ENCODE data around the gene ITGAD. TPM values are rescaled to one million over a fixed set of nuclear protein-coding genes. Genes with fewer than 3 reads are reported as not detected.
A peak's percentile ranks its signal among the peaks of the same experiment; 100 is the strongest.

Gene ITGAD
- total RNA-seq, 2 experiments from 2014 or later: not detected

DNA sequence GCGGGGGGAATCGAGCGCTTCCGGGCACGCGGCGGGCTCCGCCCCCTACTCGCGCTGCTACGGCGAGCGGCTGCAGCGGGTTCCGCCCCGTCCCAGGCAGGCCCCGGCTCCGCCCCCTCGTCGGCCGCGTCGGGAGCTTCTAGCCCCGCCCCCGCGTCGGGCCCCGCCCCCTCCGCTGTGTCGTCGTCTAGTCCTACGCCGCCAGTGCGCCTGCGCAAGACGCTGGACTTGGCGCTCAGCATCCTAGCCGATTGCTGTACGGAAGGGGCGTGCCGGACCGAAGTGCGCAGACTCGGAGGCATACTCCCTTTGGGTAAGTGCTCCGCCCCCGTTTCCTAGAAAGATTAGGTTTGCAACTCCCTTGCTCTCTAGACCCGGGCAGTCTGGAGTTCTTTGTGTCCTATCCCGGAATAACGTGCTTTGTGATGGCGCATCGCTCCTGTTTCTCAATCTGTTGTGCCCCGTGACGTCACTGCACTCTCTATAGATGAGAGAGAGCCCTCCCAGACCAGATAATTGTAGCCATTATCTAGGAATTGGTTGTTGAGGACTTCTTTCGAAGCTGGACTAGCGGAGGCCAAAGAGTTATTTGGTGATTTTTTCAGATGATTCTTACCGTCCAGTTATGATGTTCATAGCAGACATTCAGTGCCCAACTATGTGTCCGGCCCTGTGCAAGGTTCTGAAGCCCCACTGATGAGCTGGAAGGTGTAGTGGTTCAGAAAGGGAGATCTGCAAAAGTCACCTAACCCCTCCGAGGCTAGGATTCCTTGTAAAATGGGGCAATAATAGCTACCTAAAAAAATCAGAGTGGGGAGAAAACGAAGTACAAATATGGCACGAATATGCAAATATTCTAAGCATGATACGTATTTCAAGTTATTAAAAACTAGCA lies 66.8 kb downstream of the ITGAD start:
- H3K4me1 Mint-ChIP-seq (ENCODE audit: low read depth): peaks cover 44% of the 10 kb centered on the region
- CTCF ChIA-PET: interaction anchor here (0.6 to 4.1 kb wide), 32 partner anchors 8 to 506 kb away, joined by 3 to 41 read pairs (median 4); partner anchors contain the start of genes RUSF1 and ZNF843
- DNase-seq: peak; percentile 100
- intact Hi-C loops (cut with micrococcal nuclease): loop anchor here (1.0 to 5.0 kb wide), 9 partner anchors 17 to 803 kb away; partner anchors contain the start of genes FBRS, RUSF1, ZNF646 and ZNF668
- no peaks in the 10 kb centered on the region for H3K27me3 Mint-ChIP-seq
- peaks cover 14% of the 10 kb centered on the region for H3K36me3 Mint-ChIP-seq
- POLR2A ChIA-PET: interaction anchor here (0.6 to 3.8 kb wide), 15 partner anchors 16 to 417 kb away, joined by 3 to 18 read pairs (median 4); partner anchors contain the start of genes FUS, RUSF1, ZNF267 and ZNF646
- peak overlapping the region; percentile 87 for H3K4me3 Mint-ChIP-seq
- H3K9me3 Mint-ChIP-seq: no peaks in the 10 kb centered on the region
- H3K27ac Mint-ChIP-seq: peak overlapping the region; percentile 94

DNA sequence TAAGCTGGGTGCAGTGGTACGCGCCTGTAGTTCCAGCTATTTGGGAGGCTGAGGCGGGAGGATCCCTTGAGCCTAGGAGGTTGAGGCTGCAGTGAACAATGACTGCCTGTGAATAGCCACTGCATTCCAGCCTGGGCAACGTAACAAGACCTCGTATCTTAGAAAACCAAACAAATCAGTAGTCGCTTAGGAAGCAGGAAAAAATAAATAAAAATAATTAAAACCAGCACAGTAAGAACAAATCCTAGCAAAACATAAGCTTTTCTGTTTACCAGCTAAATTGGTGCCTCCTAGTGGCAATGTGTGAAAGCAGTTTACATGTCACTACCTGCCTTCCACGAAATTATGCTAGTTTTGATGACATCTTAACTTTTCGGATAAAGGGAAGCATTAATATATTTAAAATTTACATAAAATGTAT lies 67.5 kb downstream of the ITGAD start:
- Mint-ChIP-seq H3K36me3 (peaks cover 15% of the 10 kb centered on the region), H3K4me1 (ENCODE audit: low read depth) (peaks cover 38% of the 10 kb centered on the region), H3K4me3 (peak overlapping the region; percentile 87), H3K9me3 (no peaks in the 10 kb centered on the region), H3K27ac (peak overlapping the region; percentile 91), H3K27me3 (no peaks in the 10 kb centered on the region)
- CTCF ChIA-PET: interaction anchor here (0.6 to 4.1 kb wide), 30 partner anchors 9 to 507 kb away, joined by 3 to 41 read pairs (median 4); partner anchors contain the start of genes RUSF1 and ZNF843
- intact Hi-C loops (cut with micrococcal nuclease): loop anchor here (1.0 kb wide), 2 partner anchors 17 to 48 kb away; partner anchors contain the start of gene RUSF1
- POLR2A ChIA-PET: interaction anchor here (0.6 to 3.8 kb wide), 8 partner anchors 16 to 417 kb away, joined by 3 to 18 read pairs (median 4); partner anchors contain the start of genes RUSF1 and ZNF267
- DNase-seq: no peak

DNA sequence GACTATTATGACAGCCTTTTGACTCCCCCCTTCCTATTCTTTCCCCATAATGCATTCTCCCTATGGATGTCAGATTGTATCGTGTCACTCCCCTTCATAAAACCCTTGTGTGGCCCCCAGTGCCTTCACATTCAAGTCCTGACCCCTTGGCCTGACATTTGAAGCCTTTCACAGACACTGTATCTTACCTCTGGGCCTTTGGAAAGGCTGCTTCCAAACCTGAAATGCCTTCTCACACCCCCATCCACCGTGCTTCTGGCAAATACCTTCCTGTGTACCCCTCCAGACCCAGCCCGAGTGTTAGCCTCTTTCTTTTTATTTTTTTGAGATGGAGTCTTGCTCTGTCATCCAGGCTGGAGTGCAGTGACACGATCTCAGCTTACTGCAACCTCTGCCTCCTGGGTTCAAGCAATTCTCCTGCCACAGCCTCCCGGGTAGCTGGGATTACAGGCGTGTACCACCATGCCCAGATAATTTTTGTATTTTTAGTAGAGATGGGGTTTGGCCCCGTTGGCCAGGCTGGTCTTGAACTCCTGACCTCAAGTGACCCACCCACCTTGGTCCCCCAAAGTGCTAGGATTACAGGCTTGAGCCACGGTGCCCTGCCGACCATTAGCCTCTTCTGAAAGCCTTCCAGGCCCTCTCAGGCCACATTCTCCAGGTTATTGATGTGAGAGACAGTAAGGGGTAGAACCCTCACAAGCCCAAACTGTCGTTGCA lies 68.2 kb downstream of the ITGAD start:
- intact Hi-C loops (cut with micrococcal nuclease): no loop called here
- DNase-seq: no peak
- ChIA-PET POLR2A (interaction anchor here (0.6 to 3.8 kb wide), 4 partner anchors 15 to 416 kb away, joined by 3 to 15 read pairs (median 6); partner anchors contain the start of gene RUSF1), CTCF (interaction anchor here (0.8 to 4.1 kb wide), 23 partner anchors 8 to 507 kb away, joined by 3 to 41 read pairs (median 5); partner anchors contain the start of genes RUSF1 and ZNF843)
- Mint-ChIP-seq H3K9me3 (no peaks in the 10 kb centered on the region), H3K36me3 (peaks cover 16% of the 10 kb centered on the region), H3K4me1 (ENCODE audit: low read depth) (peaks cover 32% of the 10 kb centered on the region), H3K27ac (peak overlapping the region; percentile 60), H3K4me3 (no peak overlapping the region), H3K27me3 (no peaks in the 10 kb centered on the region)

DNA sequence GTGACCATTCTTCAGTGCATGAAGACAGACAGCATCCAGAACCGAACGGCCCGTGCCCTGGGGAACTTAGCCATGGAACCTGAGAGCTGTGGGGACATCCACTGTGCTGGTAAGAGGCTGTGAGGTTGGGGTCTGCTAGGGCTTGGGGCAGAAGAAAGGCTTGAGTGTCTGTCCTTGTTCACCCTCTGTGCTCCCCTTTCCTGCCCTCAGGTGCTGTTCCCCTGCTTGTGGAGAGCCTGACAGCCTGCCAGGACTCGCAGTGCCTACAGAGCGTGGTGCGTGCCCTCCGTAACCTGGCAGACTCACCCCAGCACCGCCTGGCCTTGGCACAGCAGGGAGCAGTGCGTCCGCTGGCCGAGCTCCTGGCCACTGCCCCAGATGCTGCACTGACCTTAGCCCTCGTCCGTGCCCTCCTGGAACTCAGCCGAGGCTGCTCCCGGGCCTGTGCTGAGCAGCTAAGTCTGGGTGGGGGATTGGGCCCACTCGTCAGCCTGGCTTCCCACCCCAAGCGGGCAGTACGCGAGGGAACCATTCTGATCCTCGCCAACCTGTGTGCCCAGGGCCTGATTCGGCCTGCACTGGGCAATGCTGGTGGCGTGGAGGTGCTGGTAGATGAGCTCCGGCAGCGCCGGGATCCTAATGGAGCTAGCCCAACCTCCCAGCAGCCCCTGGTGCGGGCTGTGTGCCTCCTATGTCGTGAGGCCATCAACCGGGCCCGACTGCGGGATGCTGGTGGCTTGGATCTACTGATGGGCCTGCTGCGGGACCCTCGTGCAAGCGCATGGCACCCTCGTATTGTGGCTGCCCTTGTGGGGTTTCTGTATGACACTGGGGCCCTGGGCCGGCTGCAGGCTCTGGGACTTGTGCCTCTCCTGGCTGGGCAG lies 69.0 kb downstream of the ITGAD start:
- ChIA-PET CTCF (interaction anchor here (1.1 kb wide), 1 partner anchor 406 kb away, joined by 5 read pairs; no protein-coding TSS in a partner anchor), POLR2A (no interaction called here)
- H3K9me3 Mint-ChIP-seq: no peaks in the 10 kb centered on the region
- H3K27ac Mint-ChIP-seq: no peak overlapping the region
- H3K4me1 Mint-ChIP-seq (ENCODE audit: low read depth): peaks cover 28% of the 10 kb centered on the region
- DNase-seq: no peak
- H3K27me3 Mint-ChIP-seq: no peaks in the 10 kb centered on the region
- H3K4me3 Mint-ChIP-seq: no peak overlapping the region
- intact Hi-C loops (cut with micrococcal nuclease): no loop called here
- peaks cover 13% of the 10 kb centered on the region for H3K36me3 Mint-ChIP-seq

DNA sequence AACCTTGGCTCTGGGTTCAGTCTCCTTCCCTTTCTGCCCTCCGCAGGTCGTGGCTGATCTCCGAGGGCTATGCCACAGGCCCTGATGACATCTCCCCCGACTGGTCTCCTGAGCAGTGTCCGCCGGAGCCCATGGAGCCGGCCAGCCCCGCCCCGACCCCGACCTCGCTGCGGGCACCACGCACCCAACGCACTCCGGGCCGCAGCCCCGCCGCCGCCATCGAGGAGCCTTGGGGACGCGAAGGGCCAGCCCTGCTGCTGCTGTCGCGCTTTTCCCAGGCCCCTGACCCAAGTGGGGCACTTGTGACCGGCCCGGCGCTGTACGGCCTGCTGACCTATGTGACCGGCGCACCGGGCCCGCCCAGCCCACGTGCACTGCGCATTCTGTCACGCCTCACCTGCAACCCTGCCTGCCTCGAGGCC lies 71.2 kb downstream of the ITGAD start:
- peaks cover 5% of the 10 kb centered on the region for H3K36me3 Mint-ChIP-seq
- ChIA-PET POLR2A (no interaction called here), CTCF (no interaction called here)
- H3K4me3 Mint-ChIP-seq: no peak overlapping the region
- H3K4me1 Mint-ChIP-seq (ENCODE audit: low read depth): peaks cover 20% of the 10 kb centered on the region
- no peak overlapping the region for H3K27ac Mint-ChIP-seq
- H3K27me3 Mint-ChIP-seq: no peaks in the 10 kb centered on the region
- H3K9me3 Mint-ChIP-seq: no peaks in the 10 kb centered on the region
- no peak for DNase-seq
- intact Hi-C loops (cut with micrococcal nuclease): no loop called here

DNA sequence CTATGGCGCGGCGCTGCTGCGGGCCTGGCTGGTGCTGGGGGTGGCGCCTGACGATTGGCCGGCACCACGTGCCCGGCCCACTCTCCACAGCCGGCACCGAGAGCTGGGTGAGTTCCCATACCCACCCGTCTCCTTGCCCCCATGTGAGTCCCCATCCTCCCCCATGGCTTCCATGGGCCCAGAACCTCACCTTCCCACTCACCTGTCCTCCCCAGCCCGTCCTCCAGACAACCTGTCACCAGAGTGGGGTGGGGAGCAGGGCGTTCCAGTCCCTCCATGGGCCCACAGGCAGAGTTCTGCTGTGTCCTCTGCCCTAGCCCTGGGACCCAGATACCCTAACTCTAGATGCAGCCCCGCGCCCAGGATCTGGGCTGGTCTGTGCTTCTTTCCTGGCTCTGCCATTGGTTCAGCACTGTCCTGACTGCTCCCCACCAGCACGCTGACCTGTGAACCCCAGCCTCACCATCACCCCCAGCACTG lies 71.7 kb downstream of the ITGAD start:
- intact Hi-C loops (cut with micrococcal nuclease): no loop called here
- H3K36me3 Mint-ChIP-seq: peaks cover 5% of the 10 kb centered on the region
- H3K9me3 Mint-ChIP-seq: no peaks in the 10 kb centered on the region
- CTCF ChIA-PET: no interaction called here
- DNase-seq: no peak
- H3K27me3 Mint-ChIP-seq: no peaks in the 10 kb centered on the region
- POLR2A ChIA-PET: no interaction called here
- no peak overlapping the region for H3K4me3 Mint-ChIP-seq
- H3K27ac Mint-ChIP-seq: no peak overlapping the region
- peaks cover 19% of the 10 kb centered on the region for H3K4me1 Mint-ChIP-seq (ENCODE audit: low read depth)

DNA sequence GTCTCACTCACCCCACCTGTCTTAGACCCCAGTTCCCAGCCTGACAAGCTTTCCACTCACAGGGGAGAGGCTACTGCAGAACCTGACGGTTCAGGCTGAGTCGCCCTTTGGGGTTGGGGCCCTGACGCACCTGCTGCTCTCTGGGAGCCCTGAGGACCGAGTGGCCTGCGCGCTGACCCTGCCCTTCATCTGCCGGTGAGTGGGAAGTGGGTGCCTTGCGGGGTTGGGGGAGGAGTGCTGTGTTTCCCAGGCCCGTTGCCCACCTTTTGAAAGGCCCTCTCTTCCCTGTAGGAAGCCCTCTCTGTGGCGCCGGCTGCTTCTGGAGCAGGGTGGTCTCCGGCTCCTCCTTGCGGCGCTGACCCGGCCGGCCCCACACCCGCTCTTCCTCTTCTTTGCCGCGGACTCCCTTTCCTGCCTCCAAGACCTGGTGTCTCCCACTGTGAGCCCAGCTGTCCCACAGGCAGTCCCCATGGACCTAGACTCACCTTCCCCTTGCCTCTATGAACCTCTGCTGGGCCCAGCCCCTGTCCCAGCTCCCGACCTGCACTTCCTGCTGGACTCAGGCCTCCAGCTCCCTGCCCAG lies 72.7 kb downstream of the ITGAD start:
- no peak for DNase-seq
- Mint-ChIP-seq H3K27ac (no peak overlapping the region), H3K4me1 (ENCODE audit: low read depth) (peaks cover 11% of the 10 kb centered on the region), H3K9me3 (no peaks in the 10 kb centered on the region), H3K4me3 (no peak overlapping the region), H3K36me3 (peaks cover 5% of the 10 kb centered on the region), H3K27me3 (peaks cover 1% of the 10 kb centered on the region)
- ChIA-PET POLR2A (no interaction called here), CTCF (no interaction called here)
- intact Hi-C loops (cut with micrococcal nuclease): no loop called here

DNA sequence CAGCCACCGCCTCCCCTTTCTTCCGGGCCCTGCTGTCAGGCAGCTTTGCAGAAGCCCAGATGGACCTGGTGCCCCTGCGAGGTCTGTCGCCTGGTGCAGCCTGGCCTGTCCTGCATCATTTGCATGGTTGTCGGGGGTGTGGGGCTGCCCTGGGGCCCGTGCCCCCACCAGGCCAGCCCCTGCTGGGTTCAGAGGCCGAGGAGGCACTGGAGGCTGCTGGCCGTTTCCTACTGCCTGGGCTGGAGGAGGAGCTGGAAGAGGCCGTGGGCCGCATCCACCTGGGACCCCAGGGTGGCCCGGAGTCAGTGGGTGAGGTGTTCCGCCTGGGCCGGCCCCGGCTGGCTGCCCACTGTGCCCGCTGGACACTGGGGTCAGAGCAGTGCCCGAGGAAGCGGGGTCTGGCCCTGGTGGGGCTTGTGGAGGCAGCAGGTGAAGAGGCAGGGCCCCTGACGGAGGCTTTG lies 73.3 kb downstream of the ITGAD start:
- no peak overlapping the region for H3K4me3 Mint-ChIP-seq
- POLR2A ChIA-PET: no interaction called here
- intact Hi-C loops (cut with micrococcal nuclease): no loop called here
- CTCF ChIA-PET: no interaction called here
- no peak for DNase-seq
- peaks cover 7% of the 10 kb centered on the region for H3K4me1 Mint-ChIP-seq (ENCODE audit: low read depth)
- H3K27ac Mint-ChIP-seq: no peak overlapping the region
- H3K27me3 Mint-ChIP-seq: peaks cover 6% of the 10 kb centered on the region
- peaks cover 5% of the 10 kb centered on the region for H3K36me3 Mint-ChIP-seq
- no peaks in the 10 kb centered on the region for H3K9me3 Mint-ChIP-seq

DNA sequence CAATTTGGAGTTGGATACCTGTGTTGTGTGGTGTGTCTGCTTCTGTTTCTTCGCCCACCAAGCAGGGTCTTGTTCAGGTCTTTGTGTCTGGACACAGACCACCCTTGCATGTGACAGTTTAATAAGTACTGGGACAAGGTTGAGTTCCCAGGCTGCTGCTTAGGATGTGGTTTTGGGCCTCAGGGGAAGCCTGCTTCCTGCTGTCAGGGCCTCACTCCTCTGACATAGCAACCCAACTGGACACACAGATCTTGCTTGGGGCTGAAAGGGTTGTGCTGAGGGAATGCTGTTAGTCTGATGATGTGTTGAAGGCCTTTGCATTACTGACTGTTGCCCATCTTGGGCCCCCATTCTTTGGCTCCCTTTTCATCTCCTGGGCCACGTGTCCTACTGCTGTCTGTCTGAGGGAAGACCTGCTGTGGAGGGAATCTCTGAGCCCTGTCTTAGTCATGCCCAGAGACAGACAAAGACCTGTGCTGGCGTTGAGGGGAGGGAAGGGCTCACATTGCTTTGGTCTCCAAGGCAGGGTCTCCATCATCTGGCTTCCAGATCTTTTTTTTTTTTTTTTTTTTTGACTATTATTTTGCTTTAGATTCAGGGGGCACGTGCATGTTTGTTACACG lies 74.1 kb downstream of the ITGAD start:
- POLR2A ChIA-PET: no interaction called here
- Mint-ChIP-seq H3K9me3 (no peaks in the 10 kb centered on the region), H3K27me3 (peaks cover 8% of the 10 kb centered on the region), H3K4me3 (no peak overlapping the region), H3K36me3 (peaks cover 5% of the 10 kb centered on the region), H3K4me1 (ENCODE audit: low read depth) (peaks cover 7% of the 10 kb centered on the region), H3K27ac (no peak overlapping the region)
- CTCF ChIA-PET: no interaction called here
- DNase-seq: no peak
- intact Hi-C loops (cut with micrococcal nuclease): no loop called here

DNA sequence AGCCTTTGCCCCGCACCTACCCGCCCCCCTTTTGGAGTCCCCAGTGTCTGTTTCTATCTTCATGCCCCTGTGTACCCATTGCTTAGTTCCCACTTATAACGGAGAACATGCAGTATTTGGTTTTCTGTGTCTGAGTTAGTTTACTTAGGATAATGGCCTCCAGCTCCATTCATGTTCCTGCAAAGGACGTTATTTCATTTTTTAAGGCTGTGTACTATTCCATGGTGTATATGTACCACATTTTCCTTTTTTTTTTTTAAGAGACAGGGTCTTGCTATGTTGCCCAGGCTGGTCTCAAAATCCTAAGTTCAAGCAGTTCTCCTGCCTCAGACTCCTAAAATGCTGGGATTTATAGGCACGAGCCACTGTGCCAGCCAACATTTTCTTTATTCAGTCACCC lies 74.7 kb downstream of the ITGAD start:
- Mint-ChIP-seq H3K27ac (no peak overlapping the region), H3K4me1 (ENCODE audit: low read depth) (peaks cover 7% of the 10 kb centered on the region), H3K9me3 (no peaks in the 10 kb centered on the region), H3K36me3 (peaks cover 5% of the 10 kb centered on the region), H3K4me3 (no peak overlapping the region), H3K27me3 (peaks cover 13% of the 10 kb centered on the region)
- POLR2A ChIA-PET: no interaction called here
- CTCF ChIA-PET: no interaction called here
- intact Hi-C loops (cut with micrococcal nuclease): no loop called here
- DNase-seq: no peak

Data from activated CD4-positive, alpha-beta memory T cell treated with anti-CD3 and anti-CD28 coated beads for 36 hours (primary cell).